Endothelial cell (in vitro differentiated cells): ENCODE measurements around the gene NDFIP1. TPM values are rescaled to one million over a fixed set of nuclear protein-coding genes. Genes with fewer than 3 reads are reported as not detected.
A peak's percentile ranks its signal among the peaks of the same experiment; 100 is the strongest.

Experiments used
- DNase-seq: peaks from one replicate; pipeline ENCODE4 v3.0.0; 2021; ENCODE audit warnings: low spot score
- H3K27ac Mint-ChIP-seq: one replicate; pipeline ENCODE4 v1.8.0; 2021; ENCODE audit warnings: mixed read lengths, inconsistent platforms; ENCODE audit not compliant: unreplicated experiment
- H3K27me3 Mint-ChIP-seq: one replicate; pipeline ENCODE4 v1.8.0; 2021; ENCODE audit warnings: mild to moderate bottlenecking, moderate library complexity, mixed read lengths, inconsistent platforms; ENCODE audit not compliant: unreplicated experiment
- H3K36me3 Mint-ChIP-seq: one replicate; pipeline ENCODE4 v1.8.0; 2021; ENCODE audit warnings: mild to moderate bottlenecking, low read depth, mixed read lengths, inconsistent platforms; ENCODE audit not compliant: unreplicated experiment
- H3K4me1 Mint-ChIP-seq: one replicate; pipeline ENCODE4 v1.8.0; 2021; ENCODE audit warnings: mild to moderate bottlenecking, mixed read lengths, inconsistent platforms; ENCODE audit not compliant: unreplicated experiment
- H3K4me3 Mint-ChIP-seq: one replicate; pipeline ENCODE4 v1.8.0; 2021; ENCODE audit warnings: mild to moderate bottlenecking, mixed read lengths, inconsistent platforms; ENCODE audit not compliant: unreplicated experiment
- H3K9me3 Mint-ChIP-seq: one replicate; pipeline ENCODE4 v1.8.0; 2021; ENCODE audit warnings: mixed read lengths, inconsistent platforms; ENCODE audit not compliant: unreplicated experiment
- CTCF ChIP-seq: fragments of 200-600 bp; sonication (generic); IDR thresholded peaks from one replicate; pipeline ENCODE4 v1.5.0; 2021; ENCODE audit warnings: antibody characterized with exemption; ENCODE audit not compliant: unreplicated experiment
- total RNA-seq: library from RNA; stranded (reverse); fragmentation: NEBNext Ultra II Directional; extraction: Animal tissue kit (Norgen Biotek cat#: 25700); gene quantifications from one replicate; pipeline ENCODE4 v1.2.1, GENCODE V29; 2021; ENCODE audit not compliant: unreplicated experiment

The NDFIP1 gene
- total RNA-seq, 1 donor from 2014 or later = 34.8 TPM

- no peak for DNase-seq
- peaks cover 17% of the 10 kb centered on the region for H3K4me1 Mint-ChIP-seq
- H3K36me3 Mint-ChIP-seq = peaks cover 3% of the 10 kb centered on the region
- H3K9me3 Mint-ChIP-seq = no peaks in the 10 kb centered on the region
- H3K27ac Mint-ChIP-seq = no peak overlapping the region
- no peak overlapping the region for H3K4me3 Mint-ChIP-seq
- TF ChIP-seq CTCF = no peak
- no peaks in the 10 kb centered on the region for H3K27me3 Mint-ChIP-seq
Measured at GRCh38 chr5:142117579-142118151, 9.1 kb downstream of the NDFIP1 start.

- H3K4me1 Mint-ChIP-seq = peaks cover 17% of the 10 kb centered on the region
- H3K4me3 Mint-ChIP-seq = no peak overlapping the region
- TF ChIP-seq CTCF = no peak
- H3K36me3 Mint-ChIP-seq = peaks cover 3% of the 10 kb centered on the region
- no peak for DNase-seq
- peak overlapping the region; percentile 72 for H3K27ac Mint-ChIP-seq
- H3K9me3 Mint-ChIP-seq = no peaks in the 10 kb centered on the region
- H3K27me3 Mint-ChIP-seq = no peaks in the 10 kb centered on the region
Measured at GRCh38 chr5:142118155-142118686, 9.6 kb downstream of the NDFIP1 start.

- Mint-ChIP-seq H3K27me3 (no peaks in the 10 kb centered on the region), H3K4me3 (no peak overlapping the region), H3K27ac (no peak overlapping the region), H3K9me3 (no peaks in the 10 kb centered on the region), H3K4me1 (peaks cover 17% of the 10 kb centered on the region), H3K36me3 (peaks cover 3% of the 10 kb centered on the region)
- TF ChIP-seq CTCF = no peak
- DNase-seq = no peak
Measured at GRCh38 chr5:142119051-142119625, 10.6 kb downstream of the NDFIP1 start.

- peaks cover 3% of the 10 kb centered on the region for H3K36me3 Mint-ChIP-seq
- no peak for TF ChIP-seq CTCF
- no peak for DNase-seq
- H3K4me3 Mint-ChIP-seq = no peak overlapping the region
- peaks cover 17% of the 10 kb centered on the region for H3K4me1 Mint-ChIP-seq
- H3K27ac Mint-ChIP-seq = no peak overlapping the region
- no peaks in the 10 kb centered on the region for H3K27me3 Mint-ChIP-seq
- no peaks in the 10 kb centered on the region for H3K9me3 Mint-ChIP-seq
Measured at GRCh38 chr5:142120247-142120935, 11.8 kb downstream of the NDFIP1 start.

GRCh38 chr5:142122121-142122520 lies 13.5 kb downstream of the NDFIP1 start:
- no peak overlapping the region for H3K27ac Mint-ChIP-seq
- peaks cover 3% of the 10 kb centered on the region for H3K36me3 Mint-ChIP-seq
- no peak for DNase-seq
- no peaks in the 10 kb centered on the region for H3K9me3 Mint-ChIP-seq
- no peak for TF ChIP-seq CTCF
- peaks cover 14% of the 10 kb centered on the region for H3K4me1 Mint-ChIP-seq
- no peaks in the 10 kb centered on the region for H3K27me3 Mint-ChIP-seq
- no peak overlapping the region for H3K4me3 Mint-ChIP-seq
